Keratinocyte (primary cell): ENCODE data around the gene BNC1. TPM values are rescaled to one million over a fixed set of nuclear protein-coding genes. Genes with fewer than 3 reads are reported as not detected.

Experiments used
- DNase-seq: peaks from one replicate; pipeline ENCODE4 v3.0.0-alpha.2; 2011; ENCODE audit warnings: low read depth, missing footprints, low spot score
- FAIRE-seq: peaks from 2 replicates; lab custom pipeline; 2011; peaks lifted over from hg19 to GRCh38; lab: Jason Lieb, UNC
- H2AFZ ChIP-seq: 2 replicates; pipeline ENCODE4 v1.6.0; 2012; ENCODE audit warnings: low read length, control low read depth, inconsistent platforms; ENCODE audit not compliant: control insufficient read depth
- H3K27ac ChIP-seq: 2 replicates; pipeline ENCODE4 v1.5.1; 2011; ENCODE audit warnings: low read length; ENCODE audit not compliant: control insufficient read depth, insufficient read depth
- H3K27me3 ChIP-seq: 3 replicates; pipeline ENCODE4 v1.6.0; 2011; ENCODE audit warnings: low read length; ENCODE audit not compliant: control insufficient read depth, insufficient read depth; ENCODE audit errors: extremely low read depth
- H3K36me3 ChIP-seq, 2 experiments: 2 replicates in 1 of 2; 3 replicates in 1 of 2; pipeline ENCODE4 v1.5.1; 2011; ENCODE audit warnings: low read length in 2 of 2, mild to moderate bottlenecking in 1 of 2; ENCODE audit not compliant: control insufficient read depth in 2 of 2, insufficient read depth in 2 of 2; ENCODE audit errors: extremely low read depth in 1 of 2
- H3K4me1 ChIP-seq: 3 replicates; pipeline ENCODE4 v1.5.1; 2011; ENCODE audit warnings: low read length; ENCODE audit not compliant: control insufficient read depth, insufficient read depth; ENCODE audit errors: extremely low read depth
- H3K4me2 ChIP-seq: 3 replicates; pipeline ENCODE4 v1.6.0; 2011; ENCODE audit warnings: low read depth, low read length; ENCODE audit not compliant: control insufficient read depth, insufficient read depth; ENCODE audit errors: extremely low read depth
- H3K4me3 ChIP-seq, 3 experiments: fragments of 200-600 bp in 1 of 3; sonication (generic) in 1 of 3; 2 replicates in 2 of 3; 3 replicates in 1 of 3; pipeline ENCODE4 v1.5.1; 2011 to 2016; ENCODE audit warnings: low read length in 3 of 3, mild to moderate bottlenecking in 3 of 3, control low read depth in 2 of 3, inconsistent platforms in 1 of 3, low read depth in 1 of 3, mixed read lengths in 1 of 3, mixed run types in 1 of 3, moderate library complexity in 1 of 3; ENCODE audit not compliant: control insufficient read depth in 2 of 3, insufficient read depth in 2 of 3; ENCODE audit errors: extremely low read depth in 1 of 3
- H3K79me2 ChIP-seq: 2 replicates; pipeline ENCODE4 v1.6.0; 2012; ENCODE audit warnings: low read length; ENCODE audit not compliant: control insufficient read depth, insufficient read depth
- H3K9ac ChIP-seq: 3 replicates; pipeline ENCODE4 v1.6.0; 2011; ENCODE audit warnings: low read length; ENCODE audit not compliant: control insufficient read depth, insufficient read depth; ENCODE audit errors: extremely low read depth
- H3K9me1 ChIP-seq: 3 replicates; pipeline ENCODE4 v1.6.0; 2011; ENCODE audit warnings: low read length; ENCODE audit not compliant: control insufficient read depth, insufficient read depth; ENCODE audit errors: extremely low read depth
- H3K9me3 ChIP-seq: 2 replicates; pipeline ENCODE4 v1.5.1; 2012; ENCODE audit warnings: low read depth, low read length; ENCODE audit not compliant: control insufficient read depth
- H4K20me1 ChIP-seq: 3 replicates; pipeline ENCODE4 v1.6.0; 2011; ENCODE audit warnings: low read length; ENCODE audit not compliant: control insufficient read depth, insufficient read depth; ENCODE audit errors: extremely low read depth
- CTCF ChIP-seq, 3 experiments: IDR thresholded peaks in 1 of 3; conservative IDR thresholded peaks in 1 of 3; optimal IDR thresholded peaks in 1 of 3; 2 replicates in 2 of 3; 3 replicates in 1 of 3; pipeline versions ENCODE3 to v1.5.1; 2011; ENCODE audit warnings: low read length in 3 of 3, mild to moderate bottlenecking in 3 of 3, moderate library complexity in 2 of 3, control low read depth in 1 of 3, inconsistent platforms in 1 of 3; ENCODE audit not compliant: insufficient read depth in 2 of 3; ENCODE audit errors: extremely low read depth in 1 of 3
- EZH2 ChIP-seq: IDR thresholded peaks from one replicate; pipeline ENCODE4 v1.6.1; 2012; ENCODE audit warnings: inconsistent platforms, mild to moderate bottlenecking, low read length, moderate library complexity
- dilution Hi-C: fragments of 300-500 bp; cut with MboI; formaldehyde crosslinking; loops from one replicate; pipeline ENCODE4 v1.7.0; 2020; ENCODE audit warnings: low sequenced_read_pairs; ENCODE audit not compliant: extremely low pct_ligation_motif_present
- polyA plus RNA-seq, 5 experiments: library from polyadenylated mRNA; depleted of rRNA in 3 of 5; stranded (reverse) in 3 of 5; stranded (forward) in 1 of 5; unstranded in 1 of 5; fragments of >200 nt; gene quantifications; 1 replicate in 1 of 5; 2 replicates in 3 of 5; 3 replicates in 1 of 5; pipeline versions ENCODE4 v1.2.1 to v1.2.3, GENCODE V29; 2011 to 2012; ENCODE audit warnings: missing spikeins in 2 of 5, low read depth in 1 of 5, low replicate concordance in 1 of 5

BNC1 gene
- polyA plus RNA-seq, 1 donor (not counting 4 experiments of a cell fraction or from before 2014, with no cell fraction given) = 137 TPM

- Histone ChIP-seq H3K4me1 (peaks cover 40% of the 10 kb centered on the region), H4K20me1 (peaks cover 29% of the 10 kb centered on the region), H3K27ac (peak overlapping the region; percentile 84), H3K4me3 (no peak overlapping the region), H3K36me3 (peaks cover 7 to 47% of the 10 kb centered on the region in 2 experiments), H3K4me2 (peak overlapping the region; percentile 55), H3K27me3 (no peaks in the 10 kb centered on the region), H3K9me1 (no peaks in the 10 kb centered on the region), H3K9me3 (no peaks in the 10 kb centered on the region), H3K79me2 (peaks cover 100% of the 10 kb centered on the region), H2AFZ (no peak overlapping the region), H3K9ac (peak overlapping the region; percentile 56)
- dilution Hi-C loops = no loop called here
- DNase-seq (peak; percentile 84), FAIRE-seq (peak; percentile 58)
- TF ChIP-seq CTCF (optimal IDR thresholded peaks at IDR 0.05 in 1 of 3, IDR thresholded peaks at IDR 0.05 in 1 of 3, conservative IDR thresholded peaks at IDR 0.05 in 1 of 3; ENCODE audit: extremely low read depth in 1 of 3, insufficient read depth in 2 of 3, low read length in 3 of 3) (no peak), EZH2 (no peak)
These were observed 6.3 kb downstream of the BNC1 start for GRCh38 chr15:83278191-83278590.

DNA sequence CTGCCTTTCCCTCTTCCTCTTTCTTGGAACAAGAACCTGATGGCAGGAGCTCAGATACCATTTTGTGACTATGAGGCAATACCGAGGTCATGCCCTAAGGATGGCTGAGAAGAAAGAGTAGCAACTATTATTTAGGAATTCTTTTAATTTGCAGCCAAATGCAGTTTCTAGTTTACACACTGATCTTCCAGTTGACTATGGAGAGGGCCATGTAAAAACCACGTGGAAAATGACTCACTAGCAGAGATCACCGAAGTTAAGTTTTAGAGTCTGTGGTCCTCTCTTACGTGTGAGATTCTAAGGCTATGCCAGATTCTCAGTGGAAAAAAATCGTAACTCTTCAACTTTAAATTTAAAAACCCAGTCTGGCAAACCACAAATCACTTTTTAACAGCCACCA, 7.8 kb downstream of the BNC1 start:
- no peaks in the 10 kb centered on the region for H3K9me3 ChIP-seq
- H3K4me3 ChIP-seq = no peak overlapping the region
- H3K9me1 ChIP-seq = no peaks in the 10 kb centered on the region
- no peak for TF ChIP-seq EZH2
- no peak for TF ChIP-seq CTCF (optimal IDR thresholded peaks at IDR 0.05 in 1 of 3, IDR thresholded peaks at IDR 0.05 in 1 of 3, conservative IDR thresholded peaks at IDR 0.05 in 1 of 3; ENCODE audit: extremely low read depth in 1 of 3, insufficient read depth in 2 of 3, low read length in 3 of 3)
- peaks cover 39% of the 10 kb centered on the region for H4K20me1 ChIP-seq
- no peaks in the 10 kb centered on the region for H3K27me3 ChIP-seq
- DNase-seq (no peak), FAIRE-seq (peak; percentile 13)
- no peak overlapping the region for H3K9ac ChIP-seq
- no peak overlapping the region for H2AFZ ChIP-seq
- peak overlapping the region; percentile 8 for H3K27ac ChIP-seq
- peak overlapping the region; percentile 6 for H3K4me2 ChIP-seq
- H3K4me1 ChIP-seq = peaks cover 40% of the 10 kb centered on the region
- dilution Hi-C loops = no loop called here
- H3K36me3 ChIP-seq = peaks cover 8 to 42% of the 10 kb centered on the region in 2 experiments
- H3K79me2 ChIP-seq = peaks cover 100% of the 10 kb centered on the region
